HepG2 (cell line): ENCODE measurements around the gene SEMA3F. TPM values are rescaled to one million over a fixed set of nuclear protein-coding genes. Genes with fewer than 3 reads are reported as not detected.
A peak's percentile ranks its signal among the peaks of the same experiment; 100 is the strongest.

Source experiments
- ARID5B ChIP-seq: IDR thresholded peaks from 2 replicates; pipeline ENCODE4 v1.4.0; 2020; ENCODE audit warnings: mild to moderate bottlenecking, missing genetic modification reagents
- CBX5 ChIP-seq: sonication (generic); formaldehyde crosslinking; IDR thresholded peaks from 2 replicates; pipeline ENCODE4 v1.4.0; 2020; ENCODE audit warnings: missing genetic modification reagents, borderline replicate concordance
- CCAR2 ChIP-seq: fragments of 200-400 bp; formaldehyde crosslinking; optimal IDR thresholded peaks from 2 replicates; pipeline ENCODE3; 2018; ENCODE audit warnings: low read depth, mild to moderate bottlenecking, low read length, moderate library complexity
- CCDC6 ChIP-seq: sonication (generic); formaldehyde crosslinking; IDR thresholded peaks from 2 replicates; pipeline ENCODE4 v1.8.1; 2022; ENCODE audit warnings: mild to moderate bottlenecking, missing genetic modification reagents, moderate library complexity
- E2F1 ChIP-seq: sonication (generic); formaldehyde crosslinking; IDR thresholded peaks from 2 replicates; pipeline ENCODE4 v1.5.0; 2020; ENCODE audit warnings: missing genetic modification reagents
- EP300 ChIP-seq, 3 experiments: sonication (generic) in 1 of 3; formaldehyde crosslinking in 1 of 3; IDR thresholded peaks; 2 replicates each; pipeline versions ENCODE4 v1.5.1 to v1.6.1; 2011 to 2020; ENCODE audit warnings: low read depth in 2 of 3, low read length in 2 of 3, borderline replicate concordance in 1 of 3, improper control_type of control experiment in 1 of 3, mild to moderate bottlenecking in 1 of 3, missing genetic modification reagents in 1 of 3, moderate library complexity in 1 of 3
- KDM6A ChIP-seq: IDR thresholded peaks from 2 replicates; pipeline ENCODE4 v1.6.1; 2016; ENCODE audit warnings: low read depth
- LCORL ChIP-seq, 2 experiments: fragments of 450-650 bp in 1 of 2; sonication (generic) in 1 of 2; formaldehyde crosslinking in 1 of 2; IDR thresholded peaks; 2 replicates each; pipeline versions ENCODE4 v1.5.0 to v1.6.1; 2017 to 2020; ENCODE audit warnings: antibody characterized with exemption in 1 of 2, missing genetic modification reagents in 1 of 2
- LRRFIP1 ChIP-seq: sonication (generic); formaldehyde crosslinking; conservative IDR thresholded peaks from 2 replicates; pipeline ENCODE4 v1.4.0; 2020; ENCODE audit warnings: missing genetic modification reagents
- MAFK ChIP-seq, 2 experiments: IDR thresholded peaks in 1 of 2; conservative IDR thresholded peaks in 1 of 2; 2 replicates each; pipeline ENCODE4 v1.6.1; 2011; ENCODE audit warnings: improper control_type of control experiment in 2 of 2, low read length in 2 of 2
- MXI1 ChIP-seq: IDR thresholded peaks from 3 replicates; pipeline ENCODE4 v1.6.1; 2012; ENCODE audit warnings: low read depth, low read length, inconsistent platforms, borderline replicate concordance
- PCBP1 ChIP-seq: fragments of 200-400 bp; formaldehyde crosslinking; IDR thresholded peaks from 2 replicates; pipeline ENCODE4 v1.6.1; 2017; ENCODE audit warnings: mild to moderate bottlenecking, low read depth, low read length, borderline replicate concordance
- PHF21A ChIP-seq: sonication (generic); formaldehyde crosslinking; IDR thresholded peaks from 2 replicates; pipeline ENCODE4 v1.5.0; 2020; ENCODE audit warnings: mild to moderate bottlenecking, missing genetic modification reagents
- POLR2G ChIP-seq: fragments of 200-400 bp; formaldehyde crosslinking; IDR thresholded peaks from 2 replicates; pipeline ENCODE4 v1.6.1; 2018; ENCODE audit warnings: mild to moderate bottlenecking, low read depth, low read length, moderate library complexity
- PRPF4 ChIP-seq: fragments of 200-400 bp; formaldehyde crosslinking; IDR thresholded peaks from 2 replicates; pipeline ENCODE4 v1.6.1; 2016; ENCODE audit warnings: low read length, low read depth; ENCODE audit not compliant: poor library complexity, severe bottlenecking
- ZFP36L1 ChIP-seq: sonication (generic); formaldehyde crosslinking; IDR thresholded peaks from 2 replicates; pipeline ENCODE4 v1.8.0; 2022; ENCODE audit warnings: mild to moderate bottlenecking, missing genetic modification reagents, moderate library complexity
- ZNF253 ChIP-seq: sonication (generic); formaldehyde crosslinking; IDR thresholded peaks from 2 replicates; pipeline ENCODE4 v1.8.0; 2022; ENCODE audit warnings: mild to moderate bottlenecking, missing genetic modification reagents, borderline replicate concordance
- ZNF800 ChIP-seq: sonication (generic); formaldehyde crosslinking; IDR thresholded peaks from 2 replicates; pipeline ENCODE4 v1.4.0; 2020; ENCODE audit warnings: missing genetic modification reagents
- polyA plus RNA-seq, 8 experiments: library from polyadenylated mRNA; depleted of rRNA in 3 of 8; stranded (reverse) in 7 of 8; unstranded in 1 of 8; fragments of >200 nt; fragmentation: Illumina TruSeq in 4 of 8; extraction: Trizol in 4 of 8; gene quantifications; 2 replicates each; pipeline versions ENCODE4 v1.2.1 to v1.2.3, GENCODE V29; 2011 to 2016; ENCODE audit warnings: low read depth in 4 of 8, missing spikeins in 1 of 8, mixed read lengths in 1 of 8; ENCODE audit not compliant: insufficient read depth in 1 of 8
- total RNA-seq, 5 experiments: library from RNA; depleted of rRNA; stranded (reverse); fragments of >200 nt; fragmentation: Illumina TruSeq; extraction: Trizol; gene quantifications; 2 replicates each; pipeline ENCODE4 v1.2.3, GENCODE V29; 2016; ENCODE audit warnings: low read depth in 1 of 5

The SEMA3F gene
- total and polyA plus RNA-seq, 2 of the 13 experiments (the other 11 are each of a cell fraction or from before 2014, with no cell fraction given): 7.6 to 17.2 TPM

GRCh38 chr3:50171540-50172301 is 16.6 kb downstream of the SEMA3F start (continued):
- TF ChIP-seq ZNF800: no peak
- no peak for TF ChIP-seq MAFK (conservative IDR thresholded peaks at IDR 0.05 in 1 of 2, IDR thresholded peaks at IDR 0.05 in 1 of 2; ENCODE audit: low read length in 2 of 2)
- TF ChIP-seq ZNF253 (CRISPR knock-in tag): no peak
- TF ChIP-seq CBX5: peak; percentile 99
- TF ChIP-seq CCDC6: peak; percentile 94
- TF ChIP-seq ZFP36L1 (CRISPR knock-in tag): no peak
- no peak for TF ChIP-seq LCORL (IDR thresholded peaks at IDR 0.05)
- TF ChIP-seq LCORL (CRISPR knock-in tag; IDR thresholded peaks at IDR 0.05): peak; percentile 100
- peak; percentile 80; the same call in 1 of the 2 replicates for TF ChIP-seq PCBP1
- TF ChIP-seq PRPF4: no peak
- peak; percentile 43; the same call in 1 of the 3 replicates for TF ChIP-seq MXI1
- no peak for TF ChIP-seq LRRFIP1 (CRISPR knock-in tag)
- TF ChIP-seq CCAR2: peak; percentile 31
- TF ChIP-seq ARID5B (CRISPR knock-in tag): peak; percentile 98
- TF ChIP-seq PHF21A (CRISPR knock-in tag): peak; percentile 100
- TF ChIP-seq E2F1 (CRISPR knock-in tag): no peak
- peak; percentile 91 to 96 for TF ChIP-seq EP300 (IDR thresholded peaks at IDR 0.05; ENCODE audit: low read depth in 2 of 2, low read length in 2 of 2)
- TF ChIP-seq EP300 (CRISPR knock-in tag; IDR thresholded peaks at IDR 0.05; ENCODE audit: borderline replicate concordance): peak; percentile 99
- no peak for TF ChIP-seq POLR2G
- peak; percentile 95 for TF ChIP-seq KDM6A (CRISPR knock-in tag)
